ENCODE data around the gene SLCO1C1.

- TF ChIP-seq CTCF (IDR thresholded peaks at IDR 0.05; ENCODE audit: extremely low read depth in 1 of 2, insufficient read depth in 1 of 2, low read depth in 1 of 2, low read length in 2 of 2) = no peak
- no peak for TF ChIP-seq POLR2A (IDR thresholded peaks at IDR 0.05; ENCODE audit: low read depth, low read length)
- TF ChIP-seq POLR2AphosphoS5 (IDR thresholded peaks at IDR 0.05; ENCODE audit: insufficient read depth, low read depth, low read length) = no peak
- no peak for TF ChIP-seq GATA2 (IDR thresholded peaks at IDR 0.05; ENCODE audit: insufficient read depth, insufficient read length, low read depth, low read length)
Measured at GRCh38 chr12:20792971-20793370, 97.8 kb downstream of the SLCO1C1 start.

All from endothelial cell of umbilical vein (primary cell).